ENCODE measurements around the gene SARS1.

DNA sequence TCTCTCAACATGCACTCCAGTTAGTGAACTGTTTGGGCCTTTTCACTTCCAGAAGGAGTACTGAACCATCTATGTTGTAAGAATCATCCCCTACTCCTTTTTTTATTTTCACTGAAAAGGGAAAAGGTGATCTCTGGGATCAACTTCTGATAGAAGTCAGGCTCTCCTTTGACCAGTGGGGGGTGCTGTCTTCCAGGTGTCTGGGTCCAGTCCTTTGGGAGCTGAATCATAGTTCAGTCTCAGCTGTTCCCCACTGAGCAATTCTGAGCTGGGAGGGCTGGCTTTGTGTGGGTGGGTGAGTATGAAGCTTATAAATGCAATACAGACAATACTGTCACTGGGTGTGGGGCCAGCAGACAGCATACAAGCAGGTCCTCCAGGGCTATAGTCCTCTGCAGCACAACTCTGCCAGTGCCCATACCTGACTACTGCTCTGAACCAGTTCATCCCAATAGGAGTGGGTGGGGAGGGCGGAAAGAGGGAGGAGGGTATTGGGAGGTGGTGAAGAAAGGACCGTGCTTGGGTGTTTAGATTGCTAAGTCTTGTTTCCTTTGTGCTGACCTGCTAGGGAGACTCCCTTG, 12.5 kb upstream of the SARS1 start:
- TF ChIP-seq POLR2A (IDR thresholded peaks at IDR 0.05): no peak
- TF ChIP-seq, protein P1, sequence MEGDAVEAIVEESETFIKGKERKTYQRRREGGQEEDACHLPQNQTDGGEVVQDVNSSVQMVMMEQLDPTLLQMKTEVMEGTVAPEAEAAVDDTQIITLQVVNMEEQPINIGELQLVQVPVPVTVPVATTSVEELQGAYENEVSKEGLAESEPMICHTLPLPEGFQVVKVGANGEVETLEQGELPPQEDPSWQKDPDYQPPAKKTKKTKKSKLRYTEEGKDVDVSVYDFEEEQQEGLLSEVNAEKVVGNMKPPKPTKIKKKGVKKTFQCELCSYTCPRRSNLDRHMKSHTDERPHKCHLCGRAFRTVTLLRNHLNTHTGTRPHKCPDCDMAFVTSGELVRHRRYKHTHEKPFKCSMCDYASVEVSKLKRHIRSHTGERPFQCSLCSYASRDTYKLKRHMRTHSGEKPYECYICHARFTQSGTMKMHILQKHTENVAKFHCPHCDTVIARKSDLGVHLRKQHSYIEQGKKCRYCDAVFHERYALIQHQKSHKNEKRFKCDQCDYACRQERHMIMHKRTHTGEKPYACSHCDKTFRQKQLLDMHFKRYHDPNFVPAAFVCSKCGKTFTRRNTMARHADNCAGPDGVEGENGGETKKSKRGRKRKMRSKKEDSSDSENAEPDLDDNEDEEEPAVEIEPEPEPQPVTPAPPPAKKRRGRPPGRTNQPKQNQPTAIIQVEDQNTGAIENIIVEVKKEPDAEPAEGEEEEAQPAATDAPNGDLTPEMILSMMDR (IDR thresholded peaks at IDR 0.05): peak in 5 of 6 experiments; percentile 19 to 49 (median 42)

All from thyroid gland (tissue), 4 donors.